Superior temporal gyrus (tissue), 1 donor: Measurements from ENCODE around the gene TRIM45.
"Not testable (repeated sequence)": the region's sequence is repeated elsewhere in the genome, so short reads cannot be mapped to it uniquely, and the experiment has no call there.

Source experiments
- DNase-seq: peaks from one replicate; pipeline ENCODE4 v3.0.0-alpha.2; 2016; ENCODE audit errors: extremely low spot score

The TRIM45 gene, protein sequence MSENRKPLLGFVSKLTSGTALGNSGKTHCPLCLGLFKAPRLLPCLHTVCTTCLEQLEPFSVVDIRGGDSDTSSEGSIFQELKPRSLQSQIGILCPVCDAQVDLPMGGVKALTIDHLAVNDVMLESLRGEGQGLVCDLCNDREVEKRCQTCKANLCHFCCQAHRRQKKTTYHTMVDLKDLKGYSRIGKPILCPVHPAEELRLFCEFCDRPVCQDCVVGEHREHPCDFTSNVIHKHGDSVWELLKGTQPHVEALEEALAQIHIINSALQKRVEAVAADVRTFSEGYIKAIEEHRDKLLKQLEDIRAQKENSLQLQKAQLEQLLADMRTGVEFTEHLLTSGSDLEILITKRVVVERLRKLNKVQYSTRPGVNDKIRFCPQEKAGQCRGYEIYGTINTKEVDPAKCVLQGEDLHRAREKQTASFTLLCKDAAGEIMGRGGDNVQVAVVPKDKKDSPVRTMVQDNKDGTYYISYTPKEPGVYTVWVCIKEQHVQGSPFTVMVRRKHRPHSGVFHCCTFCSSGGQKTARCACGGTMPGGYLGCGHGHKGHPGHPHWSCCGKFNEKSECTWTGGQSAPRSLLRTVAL

DNA sequence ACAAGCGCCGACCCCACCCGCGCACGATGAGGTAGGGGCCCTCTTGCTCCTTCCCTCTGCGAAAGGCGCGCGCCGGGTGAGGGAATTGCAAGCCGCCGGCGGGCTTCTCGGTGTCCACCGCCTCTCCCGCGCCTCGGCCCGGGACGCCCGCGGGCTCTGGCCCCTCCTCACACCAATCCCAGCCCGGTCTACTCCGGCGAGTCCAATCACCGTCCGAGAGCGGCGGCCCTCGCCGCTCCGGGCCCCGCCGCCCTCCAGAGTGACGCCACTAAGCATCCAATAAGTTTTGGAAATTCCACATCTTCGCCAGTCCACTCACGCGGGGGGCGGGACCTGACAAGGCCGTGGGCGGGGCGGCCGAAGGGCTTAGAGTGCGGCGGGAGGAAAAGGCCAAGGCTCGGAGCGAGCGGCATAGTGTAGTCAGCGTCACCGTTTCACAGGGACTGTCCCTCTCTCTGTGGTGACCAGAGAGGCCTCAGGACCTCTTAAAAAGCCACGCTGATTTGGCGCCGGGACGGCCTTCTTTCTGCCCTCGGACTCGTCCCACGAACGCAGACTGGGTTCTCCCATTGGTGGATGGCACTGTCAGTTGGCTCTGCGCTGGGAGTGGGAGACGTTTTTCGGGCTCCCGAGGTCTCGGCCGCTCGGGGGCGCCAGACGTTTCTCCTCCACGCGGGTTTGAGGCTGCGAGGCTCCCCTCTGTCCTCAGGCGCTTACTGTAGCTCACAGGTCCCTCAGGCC, at the start of gene TRIM45:
Gene TRIM45, minus strand, starts transcription at position 161 of the 741 bp plus-strand sequence. CDS start 548 bp downstream, outside the sequence.
- DNase-seq = peak; percentile 99

DNA sequence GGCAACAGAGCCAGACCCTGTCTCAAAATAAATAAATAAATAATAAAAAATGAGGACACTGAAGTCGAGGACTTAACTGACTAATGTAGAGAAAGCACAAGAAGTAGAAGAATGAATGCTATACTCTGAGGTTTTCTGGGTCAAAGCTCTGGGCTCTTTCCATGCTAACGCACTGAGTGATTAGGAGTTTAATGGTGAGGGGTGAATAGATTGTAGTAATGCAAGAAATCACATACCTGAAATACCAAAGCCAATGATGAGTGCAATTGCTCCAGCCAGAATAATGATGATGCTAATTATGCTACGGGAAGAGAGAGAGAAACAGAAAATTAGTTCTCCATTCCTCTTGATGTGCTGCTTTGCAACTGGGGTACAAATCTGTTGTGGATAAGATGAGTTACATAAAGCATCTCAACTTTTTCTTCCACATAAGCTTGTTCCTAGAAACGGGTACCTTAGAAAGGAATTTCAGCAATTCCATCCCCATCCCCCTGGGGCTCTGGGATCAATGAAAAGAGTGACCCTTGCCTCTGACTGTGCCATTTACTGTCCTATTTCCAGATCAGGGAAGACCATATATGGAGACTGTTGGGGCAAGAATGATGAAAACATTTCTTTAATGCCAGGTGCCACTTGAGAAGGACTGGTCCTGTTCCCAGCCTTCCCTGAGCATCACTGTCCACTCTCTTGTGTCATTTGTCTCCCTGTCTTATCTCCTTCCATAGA, 48.5 kb upstream of the TRIM45 start:
- no peak for DNase-seq

DNA sequence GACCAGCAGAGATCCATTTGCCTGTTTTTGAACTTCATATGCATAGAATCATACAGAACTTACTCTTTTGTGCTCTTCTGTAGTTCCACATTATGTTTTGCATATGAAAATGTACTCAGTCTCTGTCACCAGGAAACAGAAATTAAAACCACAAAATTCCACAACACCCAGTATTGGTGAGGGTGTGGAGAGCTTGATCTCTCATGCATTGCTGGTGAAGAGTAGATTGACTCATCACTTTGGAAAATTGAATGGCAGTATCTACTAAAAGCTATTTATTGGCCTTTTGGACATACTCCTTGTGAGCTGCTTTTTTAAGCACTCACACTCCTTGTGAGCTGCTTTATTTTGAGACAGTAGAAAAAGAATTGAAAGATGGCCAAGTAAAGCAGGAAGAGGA, 45.9 kb upstream of the TRIM45 start:
- DNase-seq = no peak

DNA sequence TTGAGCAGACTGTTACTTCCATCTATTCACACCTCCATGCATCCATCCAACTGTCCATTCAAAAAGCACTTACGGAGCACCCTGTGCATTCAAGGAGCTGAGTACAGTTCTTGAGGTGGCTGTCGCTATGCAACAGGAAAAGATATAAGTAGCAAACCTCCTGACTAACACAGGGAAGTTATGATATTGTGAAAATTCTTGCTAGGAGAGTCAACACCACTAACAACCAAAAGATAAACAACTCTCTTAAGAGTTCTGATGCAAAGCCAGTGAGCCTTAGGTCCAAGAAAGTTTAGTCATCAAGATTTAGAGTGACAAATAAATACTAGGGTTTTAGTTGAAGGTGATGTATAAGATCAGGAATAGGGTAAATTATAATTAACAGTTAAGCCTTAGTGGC, 44.5 kb upstream of the TRIM45 start:
- DNase-seq = no peak

DNA sequence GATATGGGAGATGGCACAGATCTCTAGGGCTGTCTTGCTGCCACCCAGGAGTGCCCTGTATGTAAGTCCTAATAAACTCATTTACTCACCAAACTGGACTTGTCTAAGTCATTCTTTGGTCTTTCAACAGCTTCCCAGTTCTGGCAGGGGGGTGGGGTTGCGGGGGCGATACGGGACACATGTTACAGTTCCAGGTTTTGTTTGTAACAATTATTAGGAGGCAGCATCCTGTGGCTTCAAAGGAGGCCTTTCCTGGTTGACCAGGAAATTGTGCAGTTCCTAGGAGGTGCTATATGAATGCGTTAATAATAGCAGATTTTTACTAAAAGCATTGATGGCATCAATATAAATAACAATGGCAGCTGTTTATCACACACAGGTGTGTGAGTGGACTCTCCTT, 42.7 kb upstream of the TRIM45 start:
- no peak for DNase-seq

DNA sequence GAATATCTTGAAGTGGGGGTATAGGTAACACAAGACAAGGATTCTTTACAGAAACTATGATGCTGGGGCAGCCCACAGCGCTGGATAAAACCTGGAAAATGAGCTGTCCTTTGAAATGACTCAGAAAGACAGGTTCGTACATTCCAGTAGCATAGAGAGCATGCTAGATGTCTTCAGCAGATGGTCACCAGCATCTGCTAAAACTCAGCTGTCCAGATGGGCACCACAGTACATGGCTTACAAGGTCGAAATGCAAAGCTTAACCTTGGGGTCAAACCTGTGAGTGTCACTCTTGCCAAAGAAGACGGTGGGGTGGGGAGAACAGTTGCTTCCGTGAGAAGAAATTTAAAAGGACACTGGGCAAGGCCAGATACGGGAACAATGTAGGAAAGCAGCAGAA, 41.3 kb upstream of the TRIM45 start:
- DNase-seq = no peak

DNA sequence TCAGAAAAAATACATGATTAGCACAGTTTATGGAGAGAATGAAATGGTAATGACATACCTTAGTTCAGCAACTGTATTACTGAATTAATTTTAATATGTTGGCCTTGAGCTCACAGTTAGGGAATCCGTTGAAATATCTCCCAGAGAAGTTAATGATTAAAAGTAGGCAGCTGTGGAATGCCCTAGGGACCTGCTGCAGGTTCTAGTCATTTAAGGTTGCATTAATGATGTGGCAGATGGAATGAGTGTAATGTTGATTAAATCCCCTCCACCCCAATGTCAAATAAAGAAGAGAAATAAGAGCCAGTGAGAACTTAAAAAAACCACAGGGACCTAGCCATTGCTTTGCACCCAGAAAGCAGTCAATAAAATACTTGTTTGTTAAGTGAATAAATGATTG, 40.3 kb upstream of the TRIM45 start:
- DNase-seq = no peak

DNA sequence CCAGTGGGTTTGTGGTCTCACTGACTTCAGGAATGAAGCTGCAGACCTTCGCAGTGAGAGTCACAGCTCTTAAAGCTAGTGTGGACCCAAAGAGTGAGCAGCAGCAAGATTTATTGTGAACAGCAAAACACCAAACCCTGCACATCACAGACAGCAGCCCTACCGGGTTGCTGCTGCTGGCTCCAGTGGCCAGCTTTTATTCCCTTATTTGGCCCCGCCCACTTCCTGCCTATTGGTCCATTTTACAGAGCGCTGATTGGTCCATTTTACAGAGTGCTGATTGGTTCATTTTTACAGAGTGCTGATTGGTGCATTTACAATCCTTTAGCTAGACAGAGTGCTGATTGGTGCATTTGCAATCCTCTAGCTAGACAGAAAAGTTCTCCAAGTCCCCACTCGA, 29.8 kb upstream of the TRIM45 start:
- not testable (repeated sequence) for DNase-seq

DNA sequence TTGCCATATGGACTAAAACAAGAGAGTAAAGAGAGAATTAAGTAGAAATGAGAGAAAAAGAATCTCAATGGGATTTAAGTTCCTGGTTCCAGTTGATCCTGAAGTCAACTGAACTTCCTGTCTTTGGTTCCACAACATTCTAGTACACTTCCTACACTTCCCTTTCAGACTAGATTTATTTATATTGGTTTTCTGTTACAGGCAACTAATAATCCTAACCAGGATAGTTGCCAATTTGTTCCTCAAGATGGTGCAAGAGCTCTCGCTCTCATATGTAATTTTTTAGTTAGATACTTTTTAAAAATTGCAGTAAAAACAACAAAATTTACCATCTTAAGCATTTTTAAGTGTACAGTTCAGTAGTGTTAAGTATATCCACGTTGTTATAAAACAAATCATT, 28.8 kb upstream of the TRIM45 start:
- no peak for DNase-seq

DNA sequence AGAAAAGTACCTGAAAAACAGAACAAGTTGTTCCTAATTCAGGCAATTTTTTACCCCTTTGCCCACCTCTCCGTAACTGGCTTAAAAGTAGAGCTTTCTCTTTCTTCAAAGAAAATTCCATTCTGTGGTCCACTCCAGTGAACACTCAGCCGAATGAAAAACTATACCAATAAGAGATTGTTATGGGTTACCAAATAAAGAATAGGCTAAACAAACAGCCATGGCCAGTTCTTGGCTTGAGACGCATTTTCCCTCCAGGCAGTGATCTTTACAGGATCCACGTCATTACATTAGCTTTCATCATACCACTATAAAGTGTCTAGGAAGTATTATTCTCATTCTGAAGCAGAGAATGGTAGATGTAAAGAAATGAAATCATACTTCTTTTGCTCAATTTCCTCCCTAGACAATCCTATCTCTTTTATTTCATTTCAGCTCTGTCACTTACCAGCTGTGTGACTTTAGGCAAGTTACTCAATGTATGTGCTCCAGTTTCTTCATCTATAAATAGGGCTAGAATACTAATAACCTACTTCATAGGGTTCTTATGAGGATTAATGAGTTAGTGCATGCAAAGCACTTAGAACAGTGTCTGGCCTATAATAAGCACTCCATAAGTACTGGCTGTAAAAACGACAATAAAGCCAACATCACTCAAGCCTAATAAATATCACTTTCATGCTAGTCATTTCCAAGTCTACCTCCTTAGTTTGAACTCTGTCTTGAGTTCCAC, 26.5 kb upstream of the TRIM45 start:
- no peak for DNase-seq

DNA sequence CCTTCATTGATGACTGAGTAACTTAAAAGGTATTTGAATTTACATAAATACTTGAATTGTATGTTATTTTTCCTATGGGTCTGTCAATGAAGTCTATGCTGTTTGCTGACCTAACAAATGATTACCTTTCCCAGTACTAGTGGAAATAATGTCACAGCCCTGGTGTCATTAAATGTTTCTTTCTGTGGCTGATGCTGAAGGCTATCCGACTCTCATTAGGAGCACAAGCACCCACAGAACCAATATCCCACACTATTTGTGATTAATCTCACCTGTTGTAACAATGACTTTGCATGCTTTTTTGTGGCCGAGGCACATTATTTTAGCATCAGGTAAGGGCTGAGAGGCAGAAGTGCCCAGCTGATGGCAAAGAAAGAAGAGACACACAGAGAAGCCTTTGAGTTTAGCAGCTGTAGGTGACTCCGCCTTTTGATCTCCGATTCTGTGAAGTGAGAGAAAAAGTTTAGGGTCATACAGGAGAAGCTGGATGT, 25.8 kb upstream of the TRIM45 start:
- DNase-seq = no peak

DNA sequence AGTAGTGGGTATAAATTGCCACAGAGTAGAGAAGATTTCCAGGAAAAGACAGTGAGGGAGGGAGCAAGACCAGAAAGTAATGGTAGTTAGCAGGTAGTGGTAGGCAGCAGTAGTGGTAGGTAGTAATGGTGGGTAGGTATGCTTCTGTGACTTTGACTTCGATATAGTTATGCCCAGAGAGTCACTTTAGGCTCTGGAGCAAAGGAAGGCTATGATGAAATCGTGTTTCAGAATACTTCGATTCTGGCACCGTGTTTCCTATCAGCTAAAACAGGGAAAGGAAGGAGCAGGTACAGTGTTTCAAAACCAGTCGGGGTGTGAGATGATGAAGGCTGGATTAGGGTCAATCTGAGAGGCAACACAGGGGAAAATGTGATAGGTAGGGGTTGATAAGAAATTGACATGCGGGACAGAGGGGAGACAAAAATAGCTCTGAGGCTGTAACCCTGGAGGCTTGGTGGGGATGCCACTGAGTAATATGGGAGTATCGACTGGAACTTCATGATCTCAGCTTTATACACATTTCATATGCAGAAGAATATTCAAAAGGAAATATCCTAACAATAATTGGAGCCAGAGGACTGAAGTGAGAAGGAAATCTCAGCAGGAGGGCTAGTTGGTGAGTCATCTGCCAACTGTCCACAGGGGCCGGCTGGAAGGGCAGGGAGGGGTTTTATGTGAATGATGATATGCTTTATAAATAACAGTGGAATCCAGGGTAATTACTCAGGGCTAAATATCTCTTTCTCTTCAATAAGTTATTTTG, 25.2 kb upstream of the TRIM45 start:
- DNase-seq = no peak

DNA sequence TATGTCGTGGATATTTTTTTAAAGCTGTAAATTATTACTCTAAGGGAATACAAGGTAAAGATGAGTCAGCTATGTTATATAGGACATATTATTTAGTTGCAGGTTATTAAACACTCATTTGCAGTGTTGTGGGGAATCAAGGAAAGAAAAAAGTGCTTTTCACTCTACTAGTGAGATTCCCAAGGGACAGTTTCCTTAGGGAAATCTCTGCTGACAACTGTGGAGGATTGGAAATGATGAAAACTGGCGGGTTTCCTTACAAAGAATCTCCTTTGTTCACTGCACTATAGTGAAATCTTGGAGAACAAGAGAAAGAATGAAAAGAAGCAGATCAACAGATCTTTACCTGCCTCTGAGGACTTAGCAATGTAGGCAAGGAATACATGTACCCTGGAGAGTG, 24.5 kb upstream of the TRIM45 start:
- DNase-seq = no peak

DNA sequence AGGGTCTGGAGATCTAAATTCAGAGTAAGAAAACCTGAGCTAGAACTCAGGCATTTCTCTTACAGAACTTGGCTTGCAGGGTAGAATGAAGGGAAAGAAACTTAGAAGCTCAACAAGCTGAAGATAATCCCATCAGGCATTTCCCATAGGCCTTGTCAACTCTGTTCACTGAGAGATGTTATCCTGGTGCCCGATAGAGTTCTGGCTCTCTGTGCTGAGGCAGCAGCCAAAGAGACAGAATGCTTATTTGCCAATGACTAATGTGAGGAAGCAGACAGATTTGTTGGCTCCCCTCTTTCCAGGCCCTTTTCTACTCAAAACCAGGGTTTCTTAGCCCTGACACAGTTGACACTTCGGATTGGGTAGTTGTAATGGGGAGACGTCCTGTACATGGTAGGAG, 22.3 kb upstream of the TRIM45 start:
- no peak for DNase-seq

DNA sequence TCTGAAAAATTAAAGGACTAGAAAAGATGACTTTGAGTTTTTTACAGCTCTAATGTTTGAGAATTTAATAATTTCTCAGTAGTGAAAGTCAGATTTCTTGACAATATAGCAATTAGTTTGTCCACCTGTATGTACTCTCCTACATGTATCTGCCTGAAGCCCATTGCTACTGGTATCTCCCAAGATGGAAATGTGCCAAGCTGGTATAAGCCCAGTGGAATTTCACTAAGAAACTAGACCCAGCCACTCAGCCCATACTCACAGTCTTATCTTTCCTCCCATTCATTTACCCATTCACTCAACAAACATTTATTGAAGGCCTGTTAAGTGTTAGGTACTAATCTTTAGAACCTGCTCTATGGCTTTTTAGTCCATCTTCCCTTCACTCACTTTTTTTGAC, 21.6 kb upstream of the TRIM45 start:
- no peak for DNase-seq

DNA sequence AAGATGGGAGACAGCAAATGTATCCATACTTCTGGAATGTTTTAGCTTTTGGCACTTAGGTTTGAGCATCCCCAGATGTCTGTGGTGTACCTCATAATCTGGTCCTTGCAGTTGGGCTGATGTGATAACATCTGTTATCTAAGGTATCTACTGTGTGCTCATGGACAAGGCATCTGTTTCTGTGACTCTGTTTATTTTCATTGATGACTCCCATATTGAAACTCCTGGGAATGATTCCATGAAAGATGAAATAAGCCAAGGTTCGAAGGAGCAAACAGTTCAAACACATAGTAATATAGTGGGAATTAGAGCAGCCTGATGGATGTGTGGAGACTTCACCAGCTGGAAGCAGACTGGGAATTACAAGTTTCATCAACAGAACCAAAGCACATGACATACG, 20.7 kb upstream of the TRIM45 start:
- no peak for DNase-seq

DNA sequence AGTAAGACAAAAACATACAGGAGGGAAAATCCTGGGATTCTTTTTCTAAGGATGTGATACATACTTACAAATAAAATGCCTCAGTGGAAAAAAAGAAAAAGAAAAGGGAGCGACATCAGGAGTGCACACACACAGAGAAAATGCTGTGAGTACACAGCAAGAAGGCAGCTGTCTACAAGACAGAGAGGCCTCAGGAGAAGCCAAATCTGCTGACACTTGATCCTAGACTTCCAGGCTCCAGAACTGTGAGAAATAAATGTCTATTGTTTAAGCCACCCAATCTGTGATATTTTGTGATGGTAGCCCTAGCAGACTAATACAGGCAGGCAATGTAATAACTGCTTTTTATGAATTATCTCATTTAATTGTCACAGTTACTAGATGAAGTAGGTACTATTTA, 17.0 kb upstream of the TRIM45 start:
- DNase-seq = no peak

DNA sequence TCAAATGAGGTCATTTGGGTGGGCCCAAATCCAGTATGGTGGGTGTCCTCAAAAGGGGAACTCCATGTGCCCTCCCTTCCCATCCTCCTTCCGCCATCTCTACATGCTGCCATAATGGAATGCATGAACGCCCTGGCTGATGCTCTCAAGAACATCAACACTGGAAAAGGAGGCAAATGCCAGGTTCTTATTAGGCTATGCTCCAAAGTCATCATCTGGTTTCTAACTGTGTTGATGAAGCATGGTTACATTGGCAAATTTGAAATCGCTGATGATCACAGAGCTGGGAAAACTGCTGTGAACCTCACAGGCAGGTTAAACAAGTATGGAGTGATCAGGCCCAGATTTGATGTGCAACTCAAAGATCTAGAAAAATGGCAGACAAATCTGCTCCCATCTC, 16.6 kb upstream of the TRIM45 start:
- no peak for DNase-seq

DNA sequence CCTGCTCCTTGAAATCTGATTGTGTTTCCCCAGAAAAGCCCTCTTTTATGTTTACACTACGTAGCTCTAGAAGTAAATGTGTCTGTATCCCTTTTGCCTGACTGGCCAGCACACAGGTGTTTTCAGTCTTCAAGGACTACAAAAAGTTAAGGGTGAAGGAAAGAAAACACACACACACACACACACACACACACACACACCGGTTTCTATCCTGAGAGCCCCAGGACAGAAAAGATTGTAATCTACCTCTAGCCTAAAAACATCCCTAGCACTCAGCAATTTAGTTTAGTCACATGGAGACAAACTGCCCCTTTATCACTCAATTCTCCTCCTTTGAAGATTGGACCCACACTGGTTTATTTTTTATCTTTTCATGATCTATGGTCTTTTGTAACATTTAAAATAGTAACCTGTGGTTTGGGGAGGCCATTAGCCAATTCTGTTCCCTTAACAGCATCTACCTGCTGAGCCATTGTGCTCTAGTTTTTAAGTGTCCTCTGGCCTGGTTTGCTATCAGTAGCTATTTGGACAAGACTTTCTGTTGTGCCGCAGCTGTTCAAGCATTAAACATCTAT, 15.8 kb upstream of the TRIM45 start:
- no peak for DNase-seq

DNA sequence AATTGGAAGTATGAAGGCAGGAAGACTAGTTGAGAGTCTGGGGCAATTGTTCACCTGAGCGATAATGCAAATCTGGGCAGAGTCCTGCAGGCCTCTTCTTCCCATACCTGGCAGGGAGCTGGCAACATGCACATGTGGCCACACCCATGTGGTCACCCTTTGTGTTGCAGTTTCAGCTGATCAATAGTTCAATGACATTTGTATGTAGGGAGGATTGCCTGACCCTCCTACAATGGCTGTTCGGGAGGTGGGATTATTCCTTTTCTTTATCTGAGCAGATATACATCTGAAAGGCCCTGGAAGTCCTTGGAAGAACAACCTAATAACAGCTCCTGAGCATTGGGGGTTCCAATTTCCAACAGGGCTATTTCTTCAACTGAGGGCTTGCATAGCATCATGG, 15.2 kb upstream of the TRIM45 start:
- no peak for DNase-seq
